ENCODE results near the gene ACVR1. TPM values are rescaled to one million over a fixed set of nuclear protein-coding genes. Genes with fewer than 3 reads are reported as not detected.

Gene ACVR1
- total and polyA plus RNA-seq, 2 donors (not counting 3 experiments of a cell fraction or from before 2014, with no cell fraction given): 24.8 to 33.6 TPM

- Histone ChIP-seq H3K27me3 (ENCODE audit: control insufficient read depth in 2 of 2, insufficient read depth in 2 of 2, low read length in 2 of 2) (no peaks in the 10 kb centered on the region), H3K36me3 (ENCODE audit: control insufficient read depth in 2 of 2, extremely low read depth in 1 of 2, insufficient read depth in 2 of 2, low read length in 2 of 2) (peaks cover 0 to 3% of the 10 kb centered on the region in 2 experiments), H3K9ac (replicated peaks; ENCODE audit: extremely low read depth, insufficient read depth, low read length) (no peak overlapping the region), H3K4me2 (ENCODE audit: insufficient read depth, low read length) (no peak overlapping the region), H3K4me1 (ENCODE audit: control insufficient read depth, extremely low read depth, insufficient read depth, low read length) (no peaks in the 10 kb centered on the region), H3K9me3 (replicated peaks; ENCODE audit: control insufficient read depth, insufficient read depth, low read length) (no peaks in the 10 kb centered on the region), H3K4me3 (replicated peaks in 1 of 3; ENCODE audit: insufficient read depth in 1 of 3, low read depth in 1 of 3, low read length in 3 of 3) (no peak overlapping the region), H2AFZ (ENCODE audit: low read depth, low read length) (no peak overlapping the region), H3K9me1 (replicated peaks; ENCODE audit: control insufficient read depth, extremely low read depth, insufficient read depth, low read length) (no peaks in the 10 kb centered on the region), H3K79me2 (ENCODE audit: control insufficient read depth, insufficient read depth, low read length) (no peaks in the 10 kb centered on the region), H3K27ac (ENCODE audit: insufficient read depth, low read depth, low read length) (no peak overlapping the region), H4K20me1 (replicated peaks; ENCODE audit: control insufficient read depth, extremely low read depth, insufficient read depth, low read length) (no peaks in the 10 kb centered on the region)
- no peak for TF ChIP-seq POLR2A (IDR thresholded peaks at IDR 0.05; ENCODE audit: low read depth, low read length)
- no peak for TF ChIP-seq FOS (IDR thresholded peaks at IDR 0.05; ENCODE audit: borderline replicate concordance, insufficient read depth, low read length)
- no peak for TF ChIP-seq EZH2 (IDR thresholded peaks at IDR 0.05; ENCODE audit: borderline replicate concordance, low read depth, low read length, severe bottlenecking)
- TF ChIP-seq CTCF (IDR thresholded peaks at IDR 0.05; ENCODE audit: extremely low read depth in 1 of 2, insufficient read depth in 1 of 2, low read depth in 1 of 2, low read length in 2 of 2): no peak
- no peak for TF ChIP-seq MYC (IDR thresholded peaks at IDR 0.05; ENCODE audit: low read depth, low read length)
- no peak for TF ChIP-seq POLR2AphosphoS5 (IDR thresholded peaks at IDR 0.05; ENCODE audit: insufficient read depth, low read depth, low read length)
- no peak for TF ChIP-seq GATA2 (IDR thresholded peaks at IDR 0.05; ENCODE audit: insufficient read depth, insufficient read length, low read depth, low read length)
- TF ChIP-seq JUN (IDR thresholded peaks at IDR 0.05; ENCODE audit: borderline replicate concordance, insufficient read depth, insufficient read length, low read depth): no peak
- no peak for TF ChIP-seq MAX (IDR thresholded peaks at IDR 0.05; ENCODE audit: insufficient read depth, insufficient read length)
- intact Hi-C loops (cut with micrococcal nuclease) (no loop called here), dilution Hi-C loops (cut with MboI; ENCODE audit: extremely low pct_ligation_motif_present, low sequenced_read_pairs) (no loop called here)
- DNase-seq (ENCODE audit: low read depth, low spot score) (no peak), FAIRE-seq (no peak)
- no TSS peak for BruUV-seq (replicated peaks)
- ChIA-PET POLR2A (no interaction called here), CTCF (no interaction called here)
Measured at GRCh38 chr2:157726946-157727345, 149.2 kb downstream of the ACVR1 start.

Measured in endothelial cell of umbilical vein (primary cell).